GM15510 (cell line): ENCODE results near the gene FAM210A.

ENCODE experiments used
- POLR2A ChIP-seq: IDR thresholded peaks from 3 replicates; pipeline ENCODE4 v1.6.1; 2011; ENCODE audit warnings: borderline replicate concordance; ENCODE audit not compliant: insufficient read length; ENCODE audit errors: extremely low read depth

Gene FAM210A

DNA sequence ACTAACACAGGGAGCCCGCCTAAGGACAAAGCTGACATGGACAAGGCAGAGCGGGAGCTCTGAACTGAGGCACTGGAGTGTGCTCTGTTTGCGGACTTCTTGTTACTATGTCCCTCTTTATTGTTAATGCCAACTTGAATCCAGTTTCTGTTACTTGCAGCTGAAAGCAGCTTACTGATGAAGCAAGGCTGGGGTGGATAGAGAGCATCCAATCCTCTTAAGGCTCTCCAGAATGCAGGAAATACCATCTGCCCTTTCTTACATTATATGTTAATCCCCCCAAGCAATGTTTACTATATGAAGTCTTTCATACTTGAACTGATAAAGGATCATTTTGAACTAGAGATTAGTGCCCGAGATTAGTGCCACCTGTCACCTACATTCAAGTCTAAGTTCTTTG is 9.4 kb downstream of the FAM210A start:
- no peak for TF ChIP-seq POLR2A

DNA sequence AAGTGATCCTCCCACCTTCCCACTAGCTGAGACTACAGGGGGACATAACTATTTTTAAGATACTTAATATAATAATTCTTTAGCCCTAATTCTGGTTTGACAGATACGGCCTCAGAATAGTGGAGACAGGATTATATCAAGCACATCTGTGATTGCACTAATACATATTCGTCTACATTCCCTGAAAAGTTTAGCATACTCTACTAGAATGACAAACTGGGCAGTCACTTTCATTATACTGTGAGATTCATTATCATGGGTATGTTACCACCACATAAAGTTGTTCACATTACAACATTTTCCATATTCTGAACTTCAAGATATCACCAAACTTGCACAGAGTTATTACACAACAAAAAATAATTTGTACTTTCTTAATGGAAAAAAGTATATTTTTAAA is 11.0 kb downstream of the FAM210A start:
- TF ChIP-seq POLR2A = no peak

- TF ChIP-seq POLR2A = no peak
These were observed 12.8 kb downstream of the FAM210A start for GRCh38 chr18:13713455-13714055.

DNA sequence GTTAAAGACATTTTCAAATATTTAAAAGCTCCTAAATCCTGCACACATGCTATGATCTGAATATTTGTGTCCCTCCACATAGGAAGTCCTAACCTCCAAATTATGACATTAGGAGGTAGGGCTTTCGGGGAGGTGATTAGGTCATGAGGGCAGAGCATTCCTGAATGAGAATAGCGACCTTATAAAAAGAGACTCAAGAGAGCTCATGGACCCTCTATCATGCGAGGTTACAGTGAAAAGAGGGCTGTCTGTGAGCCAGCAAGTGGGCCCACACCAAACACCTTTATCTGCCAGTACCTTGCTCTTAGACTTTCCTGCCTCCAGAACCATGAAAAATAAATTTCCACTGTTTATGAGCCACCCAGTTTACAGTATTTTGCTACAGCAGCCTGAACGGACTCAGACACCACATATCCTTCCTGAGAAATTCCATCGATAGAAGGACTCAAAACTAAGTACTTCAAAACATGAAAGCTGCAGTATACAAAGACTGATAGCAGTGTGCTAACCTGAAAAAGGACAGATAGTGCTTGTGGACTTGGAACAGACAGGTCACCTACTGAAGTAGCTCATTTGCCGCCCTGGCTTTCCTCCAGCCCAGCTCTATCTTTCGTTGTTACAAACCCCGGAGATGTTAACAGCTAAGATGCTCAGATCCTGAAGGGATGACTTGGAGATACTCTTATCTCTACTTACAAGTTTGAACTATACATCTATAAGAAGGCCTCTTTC is 13.8 kb downstream of the FAM210A start:
- TF ChIP-seq POLR2A = no peak

DNA sequence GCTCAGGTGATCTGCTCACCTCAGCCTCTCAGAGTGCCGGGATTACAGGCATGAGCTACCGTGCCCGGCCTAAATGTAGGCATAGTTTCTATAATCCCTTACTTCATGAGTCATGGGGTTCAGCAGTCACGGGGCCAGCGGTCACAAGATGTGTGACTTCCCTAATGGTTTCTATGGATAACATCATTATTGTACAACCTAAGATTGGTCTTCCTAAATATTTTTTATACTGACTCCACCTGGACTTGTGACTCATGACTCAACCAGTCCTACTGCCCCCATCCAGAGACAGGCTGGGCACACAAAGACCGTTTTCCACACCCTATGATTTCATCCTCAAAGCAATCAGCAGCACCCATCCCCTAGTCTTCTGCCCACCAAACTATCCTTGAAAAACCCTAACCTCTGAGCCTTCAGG is 15.9 kb downstream of the FAM210A start:
- no peak for TF ChIP-seq POLR2A

DNA sequence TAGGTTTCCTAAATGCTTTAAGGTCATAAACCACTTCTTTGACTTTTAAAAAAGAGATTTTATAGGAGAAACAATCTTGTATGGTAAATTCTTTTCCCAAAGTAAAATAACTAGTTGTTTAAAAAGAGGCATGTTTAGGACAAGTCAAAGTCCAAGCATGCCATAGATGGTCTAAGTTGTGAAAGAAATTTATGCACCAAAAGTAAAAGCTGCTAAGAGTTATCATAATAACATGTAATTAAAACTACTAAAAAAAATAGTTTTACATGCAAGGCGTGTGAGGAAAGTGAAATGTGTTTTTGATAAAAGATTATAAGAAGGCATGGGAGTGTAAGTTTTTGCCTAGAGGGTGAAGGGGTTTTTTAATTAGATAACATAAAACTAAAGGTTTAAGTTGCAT is 22.5 kb downstream of the FAM210A start:
- no peak for TF ChIP-seq POLR2A

- TF ChIP-seq POLR2A = no peak
These were observed 26.2 kb downstream of the FAM210A start for GRCh38 chr18:13700153-13700552.

- TF ChIP-seq POLR2A = no peak
These were observed 29.4 kb downstream of the FAM210A start for GRCh38 chr18:13696961-13697360.

DNA sequence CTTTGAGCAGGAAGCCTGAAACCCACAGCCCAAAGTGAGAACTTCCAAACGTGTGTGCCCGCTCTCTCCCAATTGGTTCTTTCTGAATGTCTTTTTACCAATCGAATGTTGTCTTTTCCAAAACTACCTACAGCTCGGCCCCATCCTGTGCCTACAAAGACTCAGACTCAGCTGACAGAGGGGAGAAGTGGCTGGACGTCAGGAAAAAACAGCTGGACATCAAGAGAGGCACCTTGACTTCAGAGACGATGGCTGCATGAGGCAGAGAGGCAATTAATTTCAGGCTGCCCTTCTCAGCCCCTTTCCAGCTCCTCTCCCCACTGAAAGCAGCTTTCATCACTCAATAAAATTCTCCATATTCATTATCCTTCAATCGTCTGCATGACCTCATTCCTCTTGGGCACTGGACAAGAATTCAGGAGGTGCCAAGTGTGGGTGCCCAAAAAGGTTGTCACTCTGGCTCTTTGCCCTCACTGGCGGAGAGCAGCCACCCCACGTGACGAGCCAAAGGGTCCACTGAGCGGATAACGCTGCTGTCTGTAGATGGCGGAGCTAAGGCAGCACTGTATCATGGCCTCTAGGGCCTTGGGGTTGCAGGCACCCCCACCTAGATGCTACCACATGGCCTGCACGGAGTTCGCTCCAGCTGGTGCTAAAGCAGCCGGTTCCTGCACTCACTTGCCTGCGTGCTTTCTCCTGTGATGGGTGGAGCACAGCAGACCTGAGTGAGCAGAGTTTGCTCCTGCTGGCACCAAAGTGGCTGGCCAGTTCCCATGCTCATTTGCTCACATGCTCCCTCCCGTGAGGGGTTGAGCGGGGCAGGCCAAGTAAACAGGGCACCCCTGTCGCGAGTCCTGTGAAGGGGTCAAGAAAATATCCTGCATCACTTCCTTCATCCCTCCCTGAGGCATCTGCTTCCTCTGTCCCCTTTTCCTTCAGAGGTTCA is 37.9 kb downstream of the FAM210A start:
- no peak for TF ChIP-seq POLR2A

DNA sequence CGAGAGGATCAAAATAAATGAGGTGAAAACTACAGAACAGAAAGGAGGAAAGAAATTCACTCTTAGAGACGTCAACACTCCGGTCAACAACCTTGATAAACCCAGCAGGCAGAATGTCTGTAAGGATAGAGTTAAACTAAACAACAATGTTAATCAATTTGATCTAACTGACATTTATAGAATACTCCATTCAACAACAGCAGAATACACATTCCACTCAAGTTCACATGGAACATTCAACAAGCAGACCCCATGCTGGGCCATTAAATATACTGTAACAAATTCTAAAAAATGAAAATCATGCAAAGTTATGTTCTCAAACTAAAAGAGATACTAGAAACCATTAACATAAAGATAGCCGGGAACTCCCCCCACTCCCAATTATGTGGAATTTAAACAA is 41.8 kb downstream of the FAM210A start:
- TF ChIP-seq POLR2A = no peak

DNA sequence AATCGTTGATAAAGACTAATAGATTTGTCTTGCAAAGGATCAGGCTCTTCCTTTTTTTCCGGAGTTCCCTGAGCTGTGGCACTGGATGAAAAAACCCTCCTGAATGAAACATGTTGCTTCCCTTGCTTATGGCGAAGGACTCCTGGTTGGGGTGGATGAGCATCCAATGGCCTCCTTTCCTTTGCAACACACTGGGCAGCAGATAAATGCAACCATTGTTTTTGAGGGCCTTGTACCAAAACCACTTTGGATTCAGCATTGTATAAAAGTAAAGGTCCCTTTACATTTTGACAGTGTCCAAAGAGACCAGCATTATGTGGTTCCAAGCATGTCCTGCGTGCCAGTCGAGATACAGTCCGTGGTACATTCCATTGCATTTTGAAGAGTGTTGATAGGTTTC is 44.7 kb downstream of the FAM210A start:
- TF ChIP-seq POLR2A = no peak

DNA sequence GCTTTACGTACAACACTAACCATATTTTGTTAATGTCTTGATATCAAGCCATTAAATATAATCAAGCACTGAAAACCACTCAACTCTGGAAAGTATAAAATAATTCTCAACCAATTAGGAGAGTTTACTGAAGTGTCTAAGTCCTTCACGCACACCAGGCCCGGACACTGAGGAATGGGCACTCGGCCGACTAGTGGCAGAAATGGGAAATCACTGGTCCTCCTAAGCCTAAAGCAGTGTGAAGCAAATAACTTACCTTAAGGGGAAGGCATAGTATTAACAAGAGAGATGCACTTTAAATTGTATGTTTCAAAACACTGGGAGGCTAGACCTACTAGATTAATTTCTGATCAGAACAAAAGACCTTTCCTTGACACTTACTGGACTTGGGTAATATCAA is 45.7 kb downstream of the FAM210A start:
- TF ChIP-seq POLR2A = no peak

DNA sequence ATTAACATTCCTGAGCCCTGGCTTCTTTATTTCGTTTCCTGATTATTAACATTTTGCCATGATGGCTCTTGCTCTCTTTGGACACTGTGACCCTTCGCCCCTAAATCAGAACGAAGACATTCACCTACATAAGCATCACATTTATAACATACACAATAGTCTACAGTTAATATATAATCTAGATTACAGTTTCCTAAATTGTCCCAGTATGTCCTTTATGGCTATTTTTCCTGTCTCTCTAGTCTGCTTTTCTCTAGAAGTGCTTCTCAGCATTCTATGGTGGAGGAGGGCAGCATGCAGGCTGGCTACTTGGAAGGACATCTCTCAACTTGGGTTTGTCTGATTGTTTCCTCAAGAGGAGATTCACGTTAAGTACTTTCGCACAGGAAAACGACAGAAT is 49.9 kb downstream of the FAM210A start:
- TF ChIP-seq POLR2A = no peak

DNA sequence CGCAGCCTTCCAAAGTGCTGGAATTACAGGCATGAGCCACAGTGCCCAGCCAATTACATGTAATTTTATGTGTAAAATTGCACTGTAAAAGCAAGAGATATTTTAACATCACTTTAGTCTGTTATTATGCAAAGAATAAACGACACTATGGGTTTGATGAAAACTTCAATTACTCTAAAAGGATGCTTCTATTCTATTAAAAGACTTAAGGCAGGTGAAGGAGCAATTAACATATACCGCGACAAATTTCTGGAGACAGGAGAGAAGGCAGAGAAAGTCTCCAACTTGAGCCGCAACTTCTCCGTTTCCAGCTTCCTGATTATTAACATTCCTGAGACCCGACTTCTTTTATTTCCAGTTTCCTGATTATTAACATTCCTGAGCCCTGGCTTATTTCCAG is 53.7 kb downstream of the FAM210A start:
- TF ChIP-seq POLR2A = no peak

- TF ChIP-seq POLR2A = no peak
These were observed 64.5 kb downstream of the FAM210A start for GRCh38 chr18:13661779-13662256.
